ENCODE data around the gene FBLN5. TPM values are rescaled to one million over a fixed set of nuclear protein-coding genes. Genes with fewer than 3 reads are reported as not detected.
A peak's percentile ranks its signal among the peaks of the same experiment; 100 is the strongest.

The FBLN5 gene
- total RNA-seq, 1 donor from 2014 or later: 41.5 TPM

- no peak for DNase-seq (ENCODE audit: low spot score in 2 of 2, unreplicated experiment in 2 of 2)
- Mint-ChIP-seq H3K27ac (no peak overlapping the region), H3K9me3 (no peaks in the 10 kb centered on the region), H3K36me3 (no peaks in the 10 kb centered on the region), H3K4me3 (no peak overlapping the region), H3K4me1 (peaks cover 5% of the 10 kb centered on the region), H3K27me3 (ENCODE audit: low read depth) (peaks cover 37% of the 10 kb centered on the region)
- TF ChIP-seq CTCF (IDR thresholded peaks at IDR 0.05; ENCODE audit: unreplicated experiment): no peak
These were observed 88.8 kb downstream of the FBLN5 start for GRCh38 chr14:91858536-91859275.

- H3K4me3 Mint-ChIP-seq: no peak overlapping the region
- no peaks in the 10 kb centered on the region for H3K9me3 Mint-ChIP-seq
- peaks cover 43% of the 10 kb centered on the region for H3K27me3 Mint-ChIP-seq (ENCODE audit: low read depth)
- H3K4me1 Mint-ChIP-seq: peaks cover 12% of the 10 kb centered on the region
- no peak overlapping the region for H3K27ac Mint-ChIP-seq
- no peaks in the 10 kb centered on the region for H3K36me3 Mint-ChIP-seq
- TF ChIP-seq CTCF (IDR thresholded peaks at IDR 0.05; ENCODE audit: unreplicated experiment): no peak
- DNase-seq (ENCODE audit: low spot score in 2 of 2, unreplicated experiment in 2 of 2): no peak
These were observed 89.9 kb downstream of the FBLN5 start for GRCh38 chr14:91857614-91858013.

- no peak overlapping the region for H3K4me3 Mint-ChIP-seq
- H3K27ac Mint-ChIP-seq: peak overlapping the region; percentile 35
- no peaks in the 10 kb centered on the region for H3K36me3 Mint-ChIP-seq
- no peak for TF ChIP-seq CTCF (IDR thresholded peaks at IDR 0.05; ENCODE audit: unreplicated experiment)
- peaks cover 31% of the 10 kb centered on the region for H3K27me3 Mint-ChIP-seq (ENCODE audit: low read depth)
- H3K9me3 Mint-ChIP-seq: no peaks in the 10 kb centered on the region
- peaks cover 14% of the 10 kb centered on the region for H3K4me1 Mint-ChIP-seq
- DNase-seq (ENCODE audit: low spot score in 2 of 2, unreplicated experiment in 2 of 2): no peak
These were observed 93.1 kb downstream of the FBLN5 start for GRCh38 chr14:91854327-91854934.

- Mint-ChIP-seq H3K36me3 (no peaks in the 10 kb centered on the region), H3K4me1 (peaks cover 11% of the 10 kb centered on the region), H3K27me3 (ENCODE audit: low read depth) (peaks cover 24% of the 10 kb centered on the region), H3K4me3 (no peak overlapping the region), H3K9me3 (no peaks in the 10 kb centered on the region), H3K27ac (no peak overlapping the region)
- no peak for TF ChIP-seq CTCF (IDR thresholded peaks at IDR 0.05; ENCODE audit: unreplicated experiment)
- DNase-seq (ENCODE audit: low spot score in 2 of 2, unreplicated experiment in 2 of 2): no peak
These were observed 95.9 kb downstream of the FBLN5 start for GRCh38 chr14:91851563-91851962.

- H3K4me1 Mint-ChIP-seq: peaks cover 7% of the 10 kb centered on the region
- peaks cover 15% of the 10 kb centered on the region for H3K27me3 Mint-ChIP-seq (ENCODE audit: low read depth)
- no peak for DNase-seq (ENCODE audit: low spot score in 2 of 2, unreplicated experiment in 2 of 2)
- no peak overlapping the region for H3K4me3 Mint-ChIP-seq
- TF ChIP-seq CTCF (IDR thresholded peaks at IDR 0.05; ENCODE audit: unreplicated experiment): no peak
- H3K9me3 Mint-ChIP-seq: no peaks in the 10 kb centered on the region
- H3K27ac Mint-ChIP-seq: no peak overlapping the region
- H3K36me3 Mint-ChIP-seq: no peaks in the 10 kb centered on the region
These were observed 98.9 kb downstream of the FBLN5 start for GRCh38 chr14:91848504-91849001.

Measured in mesothelial cell of epicardium (in vitro differentiated cells).